HCT116 (cell line): ENCODE results near the gene OPRL1. TPM values are rescaled to one million over a fixed set of nuclear protein-coding genes. Genes with fewer than 3 reads are reported as not detected.

Experiments used
- ATAC-seq: fragments of 200-7000 bp; cut with Tn5 transposase; 2 replicates; pipeline ENCODE4 v1.9.1; 2020; ENCODE audit warnings: mild to moderate bottlenecking, moderate library complexity
- BruUV-seq: library from RNA; stranded (reverse); fragments of 400-500 nt; replicated peaks from 2 replicates; lab custom pipeline; 2021; lab: Mats Ljungman, UMichigan
- CTCF ChIA-PET: fragments of 300-600 bp; sonication (Branson Sonifier 250); formaldehyde crosslinking; loops from one replicate; lab custom pipeline; 2021; ENCODE audit warnings: antibody characterized with exemption; lab: Charles Lee
- POLR2A ChIA-PET: fragments of 300-600, 350-600 bp; sonication (Branson Sonifier 250); formaldehyde crosslinking; loops from one replicate; lab custom pipeline; 2021; ENCODE audit warnings: antibody characterized with exemption; lab: Charles Lee
- RAD21 ChIA-PET, 2 experiments: fragments of 300-600 bp; sonication (Branson Sonifier 250); formaldehyde crosslinking; loops; one replicate each; lab custom pipeline; 2023; ENCODE audit warnings: low total read pairs in 2 of 2; ENCODE audit not compliant: uncharacterized antibody in 2 of 2, unreplicated experiment in 2 of 2, low non-redundant PET in 1 of 2; lab: Charles Lee
- DNase-seq: peaks from one replicate; pipeline ENCODE4 v3.0.0-alpha.2; 2010; ENCODE audit warnings: low read depth, low spot score
- H2AFZ ChIP-seq: fragments of 200-600 bp; shearing (Covaris generic), sonication (generic); 2 replicates; pipeline ENCODE4 v1.6.1; 2017; ENCODE audit warnings: low read depth, mixed run types, mixed read lengths, antibody characterized with exemption, low read length; ENCODE audit not compliant: poor library complexity, severe bottlenecking
- H3K27ac ChIP-seq: 2 replicates; pipeline ENCODE4 v1.5.1; 2012; ENCODE audit warnings: low read depth, low read length
- H3K27me3 ChIP-seq: fragments of 200-600 bp; sonication (generic); 2 replicates; pipeline ENCODE4 v1.6.1; 2016; ENCODE audit warnings: mixed run types, low read length, mixed read lengths; ENCODE audit not compliant: insufficient read depth
- H3K36me3 ChIP-seq, 2 experiments: fragments of 200-500 bp in 1 of 2; fragments of 200-600 bp in 1 of 2; sonication (Bioruptor generic) in 1 of 2; sonication (generic) in 1 of 2; 2 replicates each; pipeline versions ENCODE4 v1.5.1 to v1.6.1; 2014 to 2016; ENCODE audit warnings: low read length in 2 of 2, inconsistent platforms in 1 of 2, mixed read lengths in 1 of 2, mixed run types in 1 of 2; ENCODE audit not compliant: insufficient read depth in 2 of 2, control insufficient read depth in 1 of 2
- H3K4me1 ChIP-seq, 2 experiments: fragments of 200-600 bp in 1 of 2; sonication (generic) in 1 of 2; 2 replicates each; pipeline versions ENCODE4 v1.5.1 to v1.6.1; 2012 to 2017; ENCODE audit warnings: low read length in 2 of 2, inconsistent platforms in 1 of 2, mild to moderate bottlenecking in 1 of 2, mixed read lengths in 1 of 2, mixed run types in 1 of 2, moderate library complexity in 1 of 2; ENCODE audit not compliant: insufficient read depth in 2 of 2, control insufficient read depth in 1 of 2
- H3K4me2 ChIP-seq: fragments of 200-600 bp; sonication (generic); 2 replicates; pipeline ENCODE4 v1.6.1; 2017; ENCODE audit warnings: mixed run types, low read length, mixed read lengths
- H3K4me3 ChIP-seq, 2 experiments: fragments of 200-600 bp in 1 of 2; sonication (generic) in 1 of 2; replicated peaks in 1 of 2; 2 replicates each; pipeline ENCODE4 v1.5.1; 2011 to 2016; ENCODE audit warnings: low read length in 2 of 2, control low read depth in 1 of 2, low read depth in 1 of 2, mild to moderate bottlenecking in 1 of 2, mixed read lengths in 1 of 2, mixed run types in 1 of 2
- H3K79me2 ChIP-seq: fragments of 200-600 bp; sonication (generic); 2 replicates; pipeline ENCODE4 v1.6.1; 2017; ENCODE audit warnings: mild to moderate bottlenecking, mixed run types, low read length, moderate library complexity, mixed read lengths; ENCODE audit not compliant: insufficient read depth
- H3K9ac ChIP-seq: fragments of 200-600 bp; sonication (generic); 2 replicates; pipeline ENCODE4 v1.6.1; 2016; ENCODE audit warnings: low read length, mixed read lengths
- H3K9me2 ChIP-seq: fragments of 200-600 bp; sonication (generic), shearing (Covaris generic); 2 replicates; pipeline ENCODE4 v1.6.1; 2017; ENCODE audit warnings: mixed run types, mild to moderate bottlenecking, moderate library complexity; ENCODE audit not compliant: insufficient read depth
- H3K9me3 ChIP-seq, 2 experiments: fragments of 200-500 bp in 1 of 2; fragments of 200-600 bp in 1 of 2; sonication (Bioruptor generic) in 1 of 2; sonication (generic) in 1 of 2; 2 replicates each; pipeline ENCODE4 v1.6.1; 2014 to 2017; ENCODE audit warnings: low read length in 2 of 2, mixed read lengths in 2 of 2, inconsistent platforms in 1 of 2, low read depth in 1 of 2, mild to moderate bottlenecking in 1 of 2, mixed run types in 1 of 2, moderate library complexity in 1 of 2; ENCODE audit not compliant: control insufficient read depth in 1 of 2, insufficient read depth in 1 of 2
- H4K20me1 ChIP-seq: fragments of 200-600 bp; sonication (generic), shearing (Covaris generic); 2 replicates; pipeline ENCODE4 v1.6.1; 2017; ENCODE audit warnings: mixed run types, mild to moderate bottlenecking, moderate library complexity; ENCODE audit not compliant: insufficient read depth
- CTCF ChIP-seq, 3 experiments: fragments of 200-600 bp in 1 of 3; sonication (generic) in 1 of 3; IDR thresholded peaks in 2 of 3; conservative IDR thresholded peaks in 1 of 3; 2 replicates each; pipeline ENCODE4 v1.5.1; 2012 to 2017; ENCODE audit warnings: low read depth in 2 of 3, low read length in 2 of 3, antibody characterized with exemption in 1 of 3, borderline replicate concordance in 1 of 3, control low read depth in 1 of 3, mild to moderate bottlenecking in 1 of 3, mixed read lengths in 1 of 3, mixed run types in 1 of 3, moderate library complexity in 1 of 3; ENCODE audit not compliant: insufficient read depth in 1 of 3
- EGR1 ChIP-seq: IDR thresholded peaks from 2 replicates; pipeline ENCODE4 v1.6.1; 2012; ENCODE audit warnings: low read depth
- EZH2 ChIP-seq: fragments of 200-600 bp; sonication (generic); IDR thresholded peaks from 2 replicates; pipeline ENCODE4 v1.6.1; 2017; ENCODE audit warnings: antibody characterized with exemption, mixed run types
- REST ChIP-seq: IDR thresholded peaks from 2 replicates; pipeline ENCODE4 v1.6.1; 2012; ENCODE audit warnings: low read depth
- intact Hi-C: fragments of 100-400 bp; cut with micrococcal nuclease; formaldehyde crosslinking; loops from 2 replicates; pipeline ENCODE4 v1.10.0; 2022
- total RNA-seq: library from RNA; stranded (reverse); gene quantifications from one replicate; pipeline ENCODE4 v1.2.1, GENCODE V29; 2021; ENCODE audit not compliant: unreplicated experiment

Gene OPRL1
- total RNA-seq, 1 experiment from 2014 or later = 1.6 TPM

- intact Hi-C loops = no loop called here
- DNase-seq = no peak
These were observed 3.5 kb downstream of the OPRL1 start for GRCh38 chr20:64083378-64083803.

More at GRCh38 chr20:64083378-64083803, 3.5 kb downstream of the OPRL1 start:
- RAD21 ChIA-PET = interaction anchor here in 1 of 2 experiments (0.6 kb wide), 2 partner anchors 38 to 41 kb away, joined by 3 to 4 read pairs; no protein-coding TSS in a partner anchor
- no peaks in the 10 kb centered on the region for H3K9me2 ChIP-seq
- H3K9ac ChIP-seq = no peak overlapping the region
- peak; percentile 54 for ATAC-seq
- H3K79me2 ChIP-seq = peaks cover 8% of the 10 kb centered on the region; the same call in 1 of the 2 replicates
- BruUV-seq = no TSS peak
- TF ChIP-seq EZH2 (no peak), CTCF (IDR thresholded peaks at IDR 0.05 in 2 of 3, conservative IDR thresholded peaks at IDR 0.05 in 1 of 3; ENCODE audit: borderline replicate concordance in 1 of 3, insufficient read depth in 1 of 3, low read depth in 2 of 3, low read length in 2 of 3) (peak in 2 of 3 experiments; percentile 34 to 37; a peak in 3 of 6 replicates), EGR1 (peak; percentile 61), REST (no peak)
- TF ChIP-seq, all 23 proteins: peak for 2
- Histone ChIP-seq H4K20me1 (no peaks in the 10 kb centered on the region), H3K4me2 (peak overlapping the region; percentile 64), H3K36me3 (no peaks in the 10 kb centered on the region), H3K27ac (no peak overlapping the region), H3K4me1 (peaks cover 9 to 16% of the 10 kb centered on the region in 2 experiments), H3K9me3 (peaks cover 6% of the 10 kb centered on the region in 2 experiments; a peak in 2 of 4 replicates), H3K27me3 (no peaks in the 10 kb centered on the region), H3K4me3 (peak overlapping the region; percentile 17 to 20; a peak in 1 of 4 replicates), H2AFZ (no peak overlapping the region)
- CTCF ChIA-PET = interaction anchor here (1.0 to 1.6 kb wide), 3 partner anchors 14 to 37 kb away, joined by 3 to 5 read pairs (median 4); no protein-coding TSS in a partner anchor
- POLR2A ChIA-PET = no interaction called here
